ENCODE results near the gene ZNF474. TPM values are rescaled to one million over a fixed set of nuclear protein-coding genes. Genes with fewer than 3 reads are reported as not detected.

Gene ZNF474
- total RNA-seq, 1 experiment from 2014 or later, result 0.56 TPM

GRCh38 chr5:122182491-122182921, 53.2 kb downstream of the ZNF474 start:
- Mint-ChIP-seq H3K4me3 (ENCODE audit: unreplicated experiment) (peak overlapping the region; percentile 62), H3K4me1 (ENCODE audit: insufficient read depth, unreplicated experiment) (peaks cover 43% of the 10 kb centered on the region), H3K27me3 (ENCODE audit: insufficient read depth, unreplicated experiment) (no peaks in the 10 kb centered on the region), H3K27ac (ENCODE audit: low read depth, unreplicated experiment) (peak overlapping the region; percentile 85), H3K9me3 (ENCODE audit: unreplicated experiment) (no peaks in the 10 kb centered on the region), H3K36me3 (ENCODE audit: insufficient read depth, unreplicated experiment) (no peaks in the 10 kb centered on the region)
- BruUV-seq (replicated peaks), result no TSS peak
- intact Hi-C loops (cut with micrococcal nuclease), result loop anchor here (5.0 kb wide), 4 partner anchors 215 to 1315 kb away; partner anchors contain the start of genes PPIC and SNX24
- DNase-seq (ENCODE audit: unreplicated experiment), result peak; percentile 96
- POLR2A ChIA-PET, result interaction anchor here (0.6 to 5.3 kb wide), 46 partner anchors 8 to 1241 kb away, joined by 3 to 140 read pairs (median 4); partner anchors contain the start of genes CEP120, LOX, SNX2 and SNX24
- CTCF ChIA-PET, result interaction anchor here (0.5 to 7.8 kb wide), 17 partner anchors 12 to 621 kb away, joined by 3 to 58 read pairs (median 5); no protein-coding TSS in a partner anchor
- no peak for TF ChIP-seq CTCF (IDR thresholded peaks at IDR 0.05; ENCODE audit: unreplicated experiment)

GRCh38 chr5:122183098-122183787, 53.9 kb downstream of the ZNF474 start:
- DNase-seq (ENCODE audit: unreplicated experiment), result peak; percentile 100
- H3K4me3 Mint-ChIP-seq (ENCODE audit: unreplicated experiment), result peak overlapping the region; percentile 62
- intact Hi-C loops (cut with micrococcal nuclease), result loop anchor here (5.0 kb wide), 4 partner anchors 216 to 1314 kb away; partner anchors contain the start of genes PPIC and SNX24

GRCh38 chr5:122183788-122184170, 54.4 kb downstream of the ZNF474 start:
- Mint-ChIP-seq H3K4me1 (ENCODE audit: insufficient read depth, unreplicated experiment) (peaks cover 43% of the 10 kb centered on the region), H3K27me3 (ENCODE audit: insufficient read depth, unreplicated experiment) (no peaks in the 10 kb centered on the region), H3K27ac (ENCODE audit: low read depth, unreplicated experiment) (peak overlapping the region; percentile 85), H3K4me3 (ENCODE audit: unreplicated experiment) (peak overlapping the region; percentile 62), H3K36me3 (ENCODE audit: insufficient read depth, unreplicated experiment) (no peaks in the 10 kb centered on the region), H3K9me3 (ENCODE audit: unreplicated experiment) (no peaks in the 10 kb centered on the region)
- no peak for TF ChIP-seq CTCF (IDR thresholded peaks at IDR 0.05; ENCODE audit: unreplicated experiment)
- POLR2A ChIA-PET, result interaction anchor here (0.5 to 1.7 kb wide), 13 partner anchors 20 to 1738 kb away, joined by 3 to 17 read pairs (median 3); partner anchors contain the start of genes LOX and SNX24
- DNase-seq (ENCODE audit: unreplicated experiment), result no peak
- CTCF ChIA-PET, result interaction anchor here (0.6 to 2.5 kb wide), 6 partner anchors 11 to 273 kb away, joined by 3 to 36 read pairs (median 8); no protein-coding TSS in a partner anchor
- BruUV-seq (replicated peaks), result no TSS peak
- intact Hi-C loops (cut with micrococcal nuclease), result loop anchor here (5.0 kb wide), 4 partner anchors 216 to 1314 kb away; partner anchors contain the start of genes PPIC and SNX24

More at GRCh38 chr5:122183098-122183787, 53.9 kb downstream of the ZNF474 start:
- ChIA-PET CTCF (interaction anchor here (0.5 to 7.8 kb wide), 11 partner anchors 11 to 621 kb away, joined by 3 to 58 read pairs (median 5); no protein-coding TSS in a partner anchor), POLR2A (interaction anchor here (0.7 to 5.3 kb wide), 41 partner anchors 9 to 1240 kb away, joined by 3 to 140 read pairs (median 5); partner anchors contain the start of genes CEP120, LOX, SNX2 and SNX24)
- no peak for TF ChIP-seq CTCF (IDR thresholded peaks at IDR 0.05; ENCODE audit: unreplicated experiment)
- H3K4me1 Mint-ChIP-seq (ENCODE audit: insufficient read depth, unreplicated experiment), result peaks cover 43% of the 10 kb centered on the region
- no peaks in the 10 kb centered on the region for H3K9me3 Mint-ChIP-seq (ENCODE audit: unreplicated experiment)
- H3K36me3 Mint-ChIP-seq (ENCODE audit: insufficient read depth, unreplicated experiment), result no peaks in the 10 kb centered on the region
- H3K27me3 Mint-ChIP-seq (ENCODE audit: insufficient read depth, unreplicated experiment), result no peaks in the 10 kb centered on the region
- H3K27ac Mint-ChIP-seq (ENCODE audit: low read depth, unreplicated experiment), result peak overlapping the region; percentile 85
- no TSS peak for BruUV-seq (replicated peaks)
